GM12891 (cell line): ENCODE data around the gene SEMA3A.

Experiments
- POLR2A ChIP-seq: IDR thresholded peaks from 2 replicates; pipeline ENCODE4 v1.6.1; 2011; ENCODE audit warnings: low read depth, low read length, control low read depth
- POLR2AphosphoS5 ChIP-seq: IDR thresholded peaks from 2 replicates; pipeline ENCODE4 v1.6.1; 2011; ENCODE audit warnings: low read depth, low read length, control low read depth

DNA sequence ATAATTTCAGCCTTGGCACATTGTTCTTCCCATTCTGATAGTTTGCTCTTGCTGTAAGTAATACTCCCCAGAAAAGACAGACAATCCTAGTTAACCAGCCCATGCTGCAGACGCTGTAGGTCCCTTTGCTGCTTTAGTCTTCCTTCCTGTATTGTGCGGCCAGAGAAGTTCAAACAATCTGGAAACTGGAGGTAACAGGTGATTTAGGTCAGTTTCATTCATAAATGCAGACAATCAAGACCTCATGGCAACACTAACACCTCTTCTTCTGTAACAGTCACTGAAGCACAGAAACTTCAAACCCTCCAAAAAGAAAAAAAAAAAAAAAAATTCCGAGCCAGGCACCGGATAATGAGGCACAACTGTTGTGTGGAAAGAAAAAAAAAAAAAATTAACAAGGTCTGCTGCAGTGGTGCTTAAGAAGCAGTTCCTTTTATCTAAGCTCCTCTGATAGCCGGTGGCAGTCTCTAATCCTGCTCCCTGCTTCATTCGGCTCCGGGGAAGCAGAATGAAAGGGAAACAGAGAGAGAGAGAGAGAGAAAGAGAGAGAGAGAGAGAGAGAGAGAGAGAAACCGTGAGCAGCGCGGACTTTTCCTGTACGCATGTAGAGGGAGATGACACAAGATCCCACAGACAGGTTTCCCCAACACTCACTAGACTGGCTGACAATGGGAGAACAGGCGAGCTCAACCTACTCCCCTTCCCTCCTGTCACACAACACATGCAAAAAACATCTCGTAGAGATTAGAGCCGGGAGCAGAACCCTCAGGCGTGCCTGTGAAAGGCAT lies at the start of gene SEMA3A:
- TF ChIP-seq POLR2AphosphoS5 (no peak), POLR2A (no peak)
